ENCODE measurements around the gene CSGALNACT2.
"Not testable (repeated sequence)": the region's sequence is repeated elsewhere in the genome, so short reads cannot be mapped to it uniquely, and the experiment has no call there.

CSGALNACT2 gene

GRCh38 chr10:43135656-43136055 is 2.6 kb upstream of the CSGALNACT2 start:
- TF ChIP-seq CTCF (IDR thresholded peaks at IDR 0.05; ENCODE audit: insufficient read depth, low read depth, low read length, missing control alignments) = no peak

GRCh38 chr10:43136432-43136831 is 1.8 kb upstream of the CSGALNACT2 start:
- no peak overlapping the region for H3K4me3 ChIP-seq (ENCODE audit: low read length)
- no peak for DNase-seq (ENCODE audit: low read depth)
- TF ChIP-seq CTCF (IDR thresholded peaks at IDR 0.05; ENCODE audit: insufficient read depth, low read depth, low read length, missing control alignments) = no peak

More at GRCh38 chr10:43135656-43136055, 2.6 kb upstream of the CSGALNACT2 start:
- DNase-seq (ENCODE audit: low read depth) = no peak
- H3K4me3 ChIP-seq (ENCODE audit: low read length) = no peak overlapping the region

GRCh38 chr10:43136995-43137716 is 1.1 kb upstream of the CSGALNACT2 start:
- DNase-seq (ENCODE audit: low read depth) = no peak
- no peak for TF ChIP-seq CTCF (IDR thresholded peaks at IDR 0.05; ENCODE audit: insufficient read depth, low read depth, low read length, missing control alignments)
- peak overlapping the region; percentile 79 for H3K4me3 ChIP-seq (ENCODE audit: low read length)

DNA sequence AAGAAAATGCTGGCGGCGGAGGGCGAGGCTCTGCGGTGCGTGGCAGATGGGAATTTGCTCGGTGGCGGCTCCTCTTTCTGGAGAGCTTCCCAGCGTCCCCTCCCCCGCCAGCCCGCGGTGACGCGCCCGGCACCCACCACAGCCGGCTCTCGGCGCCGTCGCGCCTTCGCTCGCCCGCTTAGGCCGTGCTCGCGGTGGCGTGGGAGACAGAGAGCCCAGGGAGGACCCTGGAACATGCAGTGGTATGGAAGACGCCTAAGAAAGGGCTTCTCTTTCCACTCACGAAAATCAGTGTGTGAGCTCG is 576 bp upstream of the CSGALNACT2 start:
- peak overlapping the region; percentile 79 for H3K4me3 ChIP-seq (ENCODE audit: low read length)
- TF ChIP-seq CTCF (IDR thresholded peaks at IDR 0.05; ENCODE audit: insufficient read depth, low read depth, low read length, missing control alignments) = no peak
- peak; percentile 20 for DNase-seq (ENCODE audit: low read depth)

- DNase-seq (ENCODE audit: low read depth) = peak; percentile 46
- TF ChIP-seq CTCF (IDR thresholded peaks at IDR 0.05; ENCODE audit: insufficient read depth, low read depth, low read length, missing control alignments) = no peak
- H3K4me3 ChIP-seq (ENCODE audit: low read length) = peak overlapping the region; percentile 81
These were observed 554 bp downstream of the CSGALNACT2 start for GRCh38 chr10:43138757-43139241.

DNA sequence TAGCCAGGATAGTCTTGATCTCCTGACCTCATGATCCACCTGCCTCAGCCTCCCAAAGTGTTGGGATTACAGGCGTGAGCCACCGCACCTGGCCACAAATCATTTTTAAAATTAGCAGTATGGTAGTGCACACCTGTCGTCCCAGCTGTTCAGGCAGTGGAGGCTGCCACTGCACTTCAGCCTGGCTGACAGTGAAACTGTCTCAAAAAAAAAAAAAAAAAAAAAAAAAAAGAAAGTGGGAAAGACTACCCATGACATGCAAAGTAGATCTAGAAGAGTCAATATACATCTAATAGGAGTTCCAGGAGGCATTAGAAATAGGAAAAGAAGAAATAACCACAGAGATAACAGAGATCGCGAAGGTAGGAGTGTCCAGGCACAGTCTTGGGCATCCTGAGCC is 3.2 kb downstream of the CSGALNACT2 start:
- no peak for DNase-seq (ENCODE audit: low read depth)
- TF ChIP-seq CTCF (IDR thresholded peaks at IDR 0.05; ENCODE audit: insufficient read depth, low read depth, low read length, missing control alignments) = no peak
- H3K4me3 ChIP-seq (ENCODE audit: low read length) = no peak overlapping the region

DNA sequence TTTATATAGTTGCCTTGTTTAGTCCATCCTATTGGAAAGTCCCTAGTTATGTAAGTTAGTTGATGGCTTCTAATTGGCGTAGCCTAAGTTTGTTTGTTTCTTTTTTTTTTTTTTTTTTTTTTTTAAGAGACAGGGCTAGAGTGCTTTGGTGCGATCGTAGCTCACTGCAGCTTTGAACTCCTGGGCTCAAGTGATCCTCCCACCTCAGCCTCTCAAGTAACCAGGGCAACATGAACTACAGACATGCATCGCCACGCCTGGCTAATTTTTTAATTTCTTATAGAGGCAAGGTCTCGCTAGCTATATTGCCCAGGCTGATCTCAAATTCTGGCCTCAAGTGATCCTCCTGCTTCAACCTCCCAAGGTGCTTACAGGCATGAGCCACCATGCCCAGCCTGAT is 7.1 kb downstream of the CSGALNACT2 start:
- TF ChIP-seq CTCF (IDR thresholded peaks at IDR 0.05; ENCODE audit: insufficient read depth, low read depth, low read length, missing control alignments) = no peak
- DNase-seq (ENCODE audit: low read depth) = no peak
- H3K4me3 ChIP-seq (ENCODE audit: low read length) = no peak overlapping the region

DNA sequence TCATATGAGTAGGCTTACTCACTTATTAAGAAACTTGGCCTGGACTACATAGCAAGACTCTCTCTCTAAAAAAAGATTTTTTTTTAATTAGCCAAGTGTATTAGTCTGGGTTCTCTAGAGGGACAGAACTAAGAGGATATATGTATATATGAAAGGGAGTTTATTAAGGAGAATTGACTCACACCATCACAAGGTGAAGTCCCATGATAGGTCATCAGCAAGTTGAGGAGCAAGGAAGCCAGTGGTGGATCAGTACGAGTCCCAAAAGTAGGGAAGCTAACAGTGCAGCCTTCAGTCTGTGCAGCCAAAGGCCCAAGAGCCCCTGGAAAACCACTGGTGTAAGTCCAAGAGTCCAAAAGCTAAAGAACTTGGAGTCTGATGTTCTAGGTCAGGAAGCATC is 7.7 kb downstream of the CSGALNACT2 start:
- not testable (repeated sequence) for DNase-seq (ENCODE audit: low read depth); H3K4me3 ChIP-seq (ENCODE audit: low read length)
